Esophagus muscularis mucosa (tissue), 4 donors: ENCODE data around the gene FAM124A. TPM values are rescaled to one million over a fixed set of nuclear protein-coding genes. Genes with fewer than 3 reads are reported as not detected.

Source experiments
- DNase-seq: peaks from one replicate; pipeline ENCODE4 v3.0.0-alpha.2; 2017; ENCODE audit errors: extremely low spot score
- H3K27ac ChIP-seq, 4 donors: fragments of 200-600 bp; sonication (generic); replicated peaks in 1 of 4; 1 replicate in 3 of 4; 2 replicates in 1 of 4; pipeline ENCODE4 v1.5.1; 2016 to 2019; ENCODE audit warnings: mild to moderate bottlenecking in 1 of 4
- H3K27me3 ChIP-seq, 4 donors: fragments of 200-600 bp; sonication (generic); one replicate each; pipeline versions ENCODE4 v1.5.1 to v1.6.0; 2016 to 2019
- H3K36me3 ChIP-seq, 4 donors: fragments of 200-600 bp; sonication (generic); one replicate each; pipeline ENCODE4 v1.5.1; 2016 to 2019
- H3K4me1 ChIP-seq, 4 donors: fragments of 200-600 bp; sonication (generic); one replicate each; pipeline ENCODE4 v1.5.1; 2016 to 2019
- H3K4me3 ChIP-seq, 4 donors: fragments of 200-600 bp; sonication (generic); 1 replicate in 2 of 4; 2 replicates in 2 of 4; pipeline ENCODE4 v1.5.1; 2016 to 2019; ENCODE audit warnings: mild to moderate bottlenecking in 4 of 4, moderate library complexity in 1 of 4
- H3K9me3 ChIP-seq, 4 donors: fragments of 200-600 bp; sonication (generic); 1 replicate in 3 of 4; 2 replicates in 1 of 4; pipeline ENCODE4 v1.5.1; 2016 to 2019
- EP300 ChIP-seq: sonication (generic); formaldehyde crosslinking; IDR thresholded peaks from one replicate; pipeline ENCODE4 v1.6.1; 2017; ENCODE audit warnings: antibody characterized with exemption
- POLR2A ChIP-seq: fragments of 450-650 bp; IDR thresholded peaks from one replicate; pipeline ENCODE4 v1.6.1; 2017; ENCODE audit warnings: antibody characterized with exemption, moderate library complexity, mild to moderate bottlenecking, low read depth
- POLR2AphosphoS5 ChIP-seq, 2 donors: sonication (generic); formaldehyde crosslinking; IDR thresholded peaks; one replicate each; pipeline ENCODE4 v1.6.1; 2017; ENCODE audit warnings: antibody characterized with exemption in 2 of 2
- WGBS: methylation state at CpG from one replicate; pipeline ENCODE4 v1.1.5; 2018; 5-methylcytosine and 5-hydroxymethylcytosine counted together
- intact Hi-C: fragments of 100-400 bp; cut with DNase I; formaldehyde crosslinking; loops from one replicate; pipeline ENCODE4 v1.15.1; 2023
- total RNA-seq, 4 donors: library from RNA; depleted of rRNA; stranded (reverse); fragments of >200 nt; gene quantifications; one replicate each; pipeline versions ENCODE4 v1.1.0 to v1.2.1, GENCODE V29; 2016
- TF ChIP-seq, protein P1 (sequence below), 3 experiments: fragments of 200-600 bp in 2 of 3; fragments of 450-650 bp in 1 of 3; sonication (generic) in 2 of 3; IDR thresholded peaks; one replicate each; pipeline ENCODE4 v1.5.1; 2017 to 2019; ENCODE audit warnings: antibody characterized with exemption in 3 of 3, mild to moderate bottlenecking in 2 of 3, moderate library complexity in 1 of 3

Gene FAM124A
- total RNA-seq, 4 donors from 2014 or later, result 17.0 to 30.3 (median 21.0) TPM

DNA sequence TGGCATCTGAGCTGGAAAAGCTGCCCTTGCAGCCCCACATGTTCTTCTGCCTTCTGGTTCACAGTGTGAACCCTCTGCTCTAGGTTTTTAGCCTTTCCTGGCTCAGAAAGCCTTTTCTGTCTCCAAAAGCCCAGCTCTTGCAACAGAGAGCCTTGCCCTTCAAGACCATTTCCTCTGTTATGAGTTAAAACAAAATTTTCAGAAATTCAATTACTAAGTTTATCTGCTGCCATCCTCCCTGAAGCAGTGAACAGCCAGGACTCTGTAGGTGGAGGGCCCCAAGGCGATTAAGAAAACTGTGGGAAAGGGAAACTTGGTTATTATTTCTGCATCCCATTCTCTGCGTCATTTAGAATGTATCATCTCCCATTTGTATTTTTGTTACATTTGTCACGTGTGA lies 18.8 kb downstream of the FAM124A start:
- intact Hi-C loops, result no loop called here
- H3K36me3 ChIP-seq, result peaks cover 0 to 4% (median 0%) of the 10 kb centered on the region in 4 donors
- H3K9me3 ChIP-seq, result no peaks in the 10 kb centered on the region
- H3K27me3 ChIP-seq, result no peaks in the 10 kb centered on the region
- no peak overlapping the region for H3K4me3 ChIP-seq
- H3K27ac ChIP-seq, result peak overlapping the region; percentile 71 to 86 (median 77)
- DNase-seq, result no peak
- peaks cover 21 to 82% (median 67%) of the 10 kb centered on the region in 4 donors for H3K4me1 ChIP-seq
- 69% methylated on average over 3 of the region's 3 CpGs for WGBS
- TF ChIP-seq, protein P1, sequence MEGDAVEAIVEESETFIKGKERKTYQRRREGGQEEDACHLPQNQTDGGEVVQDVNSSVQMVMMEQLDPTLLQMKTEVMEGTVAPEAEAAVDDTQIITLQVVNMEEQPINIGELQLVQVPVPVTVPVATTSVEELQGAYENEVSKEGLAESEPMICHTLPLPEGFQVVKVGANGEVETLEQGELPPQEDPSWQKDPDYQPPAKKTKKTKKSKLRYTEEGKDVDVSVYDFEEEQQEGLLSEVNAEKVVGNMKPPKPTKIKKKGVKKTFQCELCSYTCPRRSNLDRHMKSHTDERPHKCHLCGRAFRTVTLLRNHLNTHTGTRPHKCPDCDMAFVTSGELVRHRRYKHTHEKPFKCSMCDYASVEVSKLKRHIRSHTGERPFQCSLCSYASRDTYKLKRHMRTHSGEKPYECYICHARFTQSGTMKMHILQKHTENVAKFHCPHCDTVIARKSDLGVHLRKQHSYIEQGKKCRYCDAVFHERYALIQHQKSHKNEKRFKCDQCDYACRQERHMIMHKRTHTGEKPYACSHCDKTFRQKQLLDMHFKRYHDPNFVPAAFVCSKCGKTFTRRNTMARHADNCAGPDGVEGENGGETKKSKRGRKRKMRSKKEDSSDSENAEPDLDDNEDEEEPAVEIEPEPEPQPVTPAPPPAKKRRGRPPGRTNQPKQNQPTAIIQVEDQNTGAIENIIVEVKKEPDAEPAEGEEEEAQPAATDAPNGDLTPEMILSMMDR (IDR thresholded peaks at IDR 0.05), result no peak
- TF ChIP-seq EP300, result no peak
- TF ChIP-seq POLR2A, result no peak
- no peak for TF ChIP-seq POLR2AphosphoS5 (IDR thresholded peaks at IDR 0.05)

DNA sequence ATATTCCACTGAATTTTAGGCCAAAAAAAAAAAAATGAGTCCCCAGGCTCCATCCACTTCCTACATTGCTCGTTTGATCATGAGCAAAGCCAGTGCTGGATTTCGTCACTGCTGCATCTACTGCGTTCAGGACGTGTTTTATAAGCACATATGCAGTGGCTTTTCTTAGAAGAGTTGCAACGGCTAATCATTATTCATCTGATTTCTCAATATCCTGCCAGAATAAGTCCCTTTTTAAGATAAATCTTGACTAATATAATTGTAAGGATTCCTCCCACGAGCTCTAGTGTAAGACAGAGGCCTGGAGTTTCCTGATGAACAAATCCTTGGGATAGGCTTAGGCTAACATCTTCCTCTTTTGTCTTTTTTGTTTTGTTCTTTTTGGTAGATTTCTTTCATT lies 19.5 kb downstream of the FAM124A start:
- no peak for DNase-seq
- no peaks in the 10 kb centered on the region for H3K9me3 ChIP-seq
- H3K4me1 ChIP-seq, result peaks cover 23 to 82% (median 70%) of the 10 kb centered on the region in 4 donors
- H3K4me3 ChIP-seq, result no peak overlapping the region
- H3K27me3 ChIP-seq, result no peaks in the 10 kb centered on the region
- no peak for TF ChIP-seq POLR2AphosphoS5 (IDR thresholded peaks at IDR 0.05)
- TF ChIP-seq EP300, result no peak
- no peak for TF ChIP-seq POLR2A
- TF ChIP-seq, protein P1 (IDR thresholded peaks at IDR 0.05), result no peak
- peak overlapping the region; percentile 71 to 86 (median 77) for H3K27ac ChIP-seq
- WGBS, result 51% methylated on average over 6 of the region's 6 CpGs
- intact Hi-C loops, result no loop called here
- peaks cover 0 to 4% (median 0%) of the 10 kb centered on the region in 4 donors for H3K36me3 ChIP-seq

DNA sequence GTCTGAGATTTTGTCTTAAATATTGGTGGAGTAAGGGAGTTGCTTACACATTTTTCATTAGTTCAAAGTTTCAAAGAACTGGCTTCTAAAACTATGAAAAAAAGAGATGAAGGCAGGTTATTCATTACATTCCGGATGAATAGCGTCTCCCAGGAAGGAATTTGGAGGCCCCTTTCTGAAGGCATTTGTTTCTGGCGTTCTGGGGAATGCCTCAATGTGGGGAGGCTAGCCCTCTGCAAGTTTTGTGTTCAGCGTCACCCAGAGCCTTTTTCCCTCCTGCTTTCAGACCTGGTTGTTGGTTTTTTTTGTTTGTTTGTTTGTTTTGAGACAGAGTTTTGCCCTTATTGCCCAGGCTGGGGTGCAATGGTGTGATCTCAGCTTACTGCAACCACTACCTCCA lies 21.0 kb downstream of the FAM124A start:
- DNase-seq, result no peak
- no peak overlapping the region for H3K4me3 ChIP-seq
- no peak for TF ChIP-seq EP300
- TF ChIP-seq POLR2AphosphoS5 (IDR thresholded peaks at IDR 0.05), result no peak
- no peak for TF ChIP-seq POLR2A
- TF ChIP-seq, protein P1 (IDR thresholded peaks at IDR 0.05), result no peak
- no peaks in the 10 kb centered on the region for H3K27me3 ChIP-seq
- H3K36me3 ChIP-seq, result peaks cover 0 to 4% (median 0%) of the 10 kb centered on the region in 4 donors
- H3K4me1 ChIP-seq, result peaks cover 33 to 87% (median 84%) of the 10 kb centered on the region in 4 donors
- intact Hi-C loops, result no loop called here
- H3K27ac ChIP-seq, result peak overlapping the region in 3 of 4 donors; percentile 76 to 86 (median 78)
- 73% methylated on average over 4 of the region's 4 CpGs for WGBS
- no peaks in the 10 kb centered on the region for H3K9me3 ChIP-seq

DNA sequence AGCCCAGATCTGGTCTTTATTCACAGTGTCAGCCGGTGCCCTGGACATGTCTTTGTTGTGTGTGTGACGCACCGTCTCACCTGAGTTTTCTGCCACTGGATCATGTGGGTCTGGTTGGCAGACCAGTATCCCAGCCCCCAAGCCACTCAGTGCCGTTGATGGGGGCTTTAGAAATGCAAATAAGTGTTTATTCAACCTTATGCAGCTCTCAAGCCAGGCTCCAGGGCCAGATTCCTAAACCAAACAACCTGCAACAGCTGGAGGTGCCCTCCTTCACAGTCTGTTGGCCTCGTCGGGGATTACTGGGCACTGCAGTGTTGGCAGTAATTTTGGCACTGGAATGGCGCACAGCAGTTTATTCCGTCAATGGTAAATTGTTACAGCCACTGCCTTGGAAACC lies 21.6 kb downstream of the FAM124A start:
- H3K27me3 ChIP-seq, result no peaks in the 10 kb centered on the region
- H3K36me3 ChIP-seq, result peaks cover 0 to 4% (median 2%) of the 10 kb centered on the region in 4 donors
- intact Hi-C loops, result no loop called here
- H3K27ac ChIP-seq, result peak overlapping the region in 3 of 4 donors; percentile 76 to 86 (median 78)
- no peak for TF ChIP-seq POLR2A
- 71% methylated on average over 8 of the region's 8 CpGs for WGBS
- H3K9me3 ChIP-seq, result no peaks in the 10 kb centered on the region
- DNase-seq, result no peak
- H3K4me3 ChIP-seq, result no peak overlapping the region
- H3K4me1 ChIP-seq, result peaks cover 33 to 91% (median 89%) of the 10 kb centered on the region in 4 donors

DNA sequence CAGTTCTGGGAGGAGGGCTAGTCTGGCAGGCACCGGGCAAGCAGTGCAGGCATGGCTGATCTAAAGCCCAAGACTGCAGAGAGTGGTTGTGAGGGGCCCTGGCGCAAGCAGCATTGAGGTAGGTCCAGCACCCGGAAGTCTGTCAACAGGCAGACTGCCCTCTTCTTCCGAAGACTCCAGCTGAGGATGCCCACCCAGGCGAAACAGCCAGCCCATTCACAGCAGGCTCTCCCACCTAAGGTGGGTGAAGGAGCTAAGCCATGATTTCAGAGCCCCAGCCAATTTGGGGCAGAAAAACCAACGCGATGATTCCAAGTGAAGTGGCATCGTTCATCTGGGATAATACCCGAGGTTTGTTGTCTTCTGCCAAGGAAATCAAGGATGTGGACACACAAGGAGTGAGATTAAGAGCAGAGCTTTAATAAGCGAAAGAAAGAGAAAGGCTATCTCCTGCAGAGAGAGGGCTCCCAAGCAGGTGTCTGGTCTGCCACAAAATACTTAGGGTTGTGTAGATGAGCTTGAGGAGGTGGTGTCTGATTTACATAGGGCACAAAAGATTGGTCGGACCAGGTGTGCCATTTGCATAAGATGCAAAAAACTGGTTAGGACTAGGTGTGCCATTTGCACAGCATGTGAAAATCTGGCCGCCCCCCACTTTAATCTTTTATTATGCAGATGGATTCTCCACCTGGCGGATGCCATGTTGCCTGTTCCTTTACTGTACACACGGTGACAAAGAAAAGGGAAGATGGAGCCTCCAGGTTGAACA lies 22.6 kb downstream of the FAM124A start:
- no peak overlapping the region for H3K4me3 ChIP-seq
- no peak for DNase-seq
- intact Hi-C loops, result no loop called here
- peaks cover 0 to 4% (median 2%) of the 10 kb centered on the region in 4 donors for H3K36me3 ChIP-seq
- no peaks in the 10 kb centered on the region for H3K9me3 ChIP-seq
- H3K27me3 ChIP-seq, result no peaks in the 10 kb centered on the region
- TF ChIP-seq EP300 (no peak), POLR2AphosphoS5 (IDR thresholded peaks at IDR 0.05) (no peak), POLR2A (no peak)
- TF ChIP-seq, protein P1 (IDR thresholded peaks at IDR 0.05), result no peak
- 77% methylated on average over 11 of the region's 14 CpGs for WGBS
- H3K4me1 ChIP-seq, result peaks cover 33 to 88% (median 87%) of the 10 kb centered on the region in 4 donors
- peak overlapping the region in 3 of 4 donors; percentile 42 to 86 (median 73) for H3K27ac ChIP-seq
